ENCODE measurements around the gene SLC35B3. TPM values are rescaled to one million over a fixed set of nuclear protein-coding genes. Genes with fewer than 3 reads are reported as not detected.
"Not testable (repeated sequence)": the region's sequence is repeated elsewhere in the genome, so short reads cannot be mapped to it uniquely, and the experiment has no call there.

Gene SLC35B3
- polyA plus RNA-seq (2013, experiment 1 of 2; ENCODE audit: insufficient read length) = 29.4 TPM
- 31.3 TPM for polyA plus RNA-seq (2013, experiment 2 of 2; ENCODE audit: insufficient read length)

- peak; percentile 92 for DNase-seq
Observed at GRCh38 chr6:8435093-8435844, at the start of gene SLC35B3. Gene SLC35B3, minus strand, starts transcription at chr6:8435545.

GRCh38 chr6:8483650-8484049 lies 48.3 kb upstream of the SLC35B3 start:
- no peak for DNase-seq

DNA sequence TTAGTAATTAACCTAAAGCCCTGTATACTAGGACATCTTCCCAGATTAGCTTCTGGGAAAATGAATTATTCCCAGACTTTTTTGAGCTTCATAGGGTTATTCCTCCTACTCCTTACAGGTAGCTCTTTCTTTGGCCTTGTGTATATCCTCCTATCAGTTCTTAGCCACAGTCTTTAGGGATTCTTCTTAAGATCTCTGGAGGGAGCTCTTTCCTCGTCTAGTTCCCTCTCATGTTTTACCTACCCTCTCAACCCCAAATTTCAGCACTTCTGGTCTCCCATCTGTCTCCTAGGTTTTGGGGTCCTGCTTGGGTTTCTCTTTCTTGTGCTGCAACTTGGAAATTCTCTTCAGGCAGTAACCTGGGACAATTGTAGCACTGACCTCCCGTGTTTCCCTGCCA lies 46.4 kb upstream of the SLC35B3 start:
- no peak for DNase-seq

DNA sequence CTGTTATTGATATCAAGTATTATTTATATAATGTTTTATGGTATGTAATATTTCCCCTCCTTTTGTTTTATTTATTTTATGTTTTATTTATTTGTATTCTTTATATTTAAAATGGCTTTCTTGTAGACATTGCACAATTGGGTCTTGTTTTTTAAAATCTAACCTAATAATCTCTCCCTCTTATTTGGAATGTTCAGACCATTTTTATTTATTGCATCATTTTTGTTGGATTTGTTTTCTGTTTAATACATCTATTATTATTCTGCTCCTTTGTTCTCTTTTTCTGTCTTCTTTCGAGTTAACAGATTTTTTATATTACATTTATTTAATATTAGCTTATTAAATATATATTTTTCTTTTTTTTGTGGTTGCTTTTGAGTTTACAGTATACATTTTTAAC lies 43.1 kb upstream of the SLC35B3 start:
- DNase-seq = no peak

GRCh38 chr6:8476656-8477055 lies 41.3 kb upstream of the SLC35B3 start:
- DNase-seq = no peak

GRCh38 chr6:8468552-8469356 lies 33.4 kb upstream of the SLC35B3 start:
- no peak for DNase-seq

- no peak for DNase-seq
Observed at GRCh38 chr6:8462694-8463093, 27.3 kb upstream of the SLC35B3 start.

- DNase-seq = no peak
Observed at GRCh38 chr6:8462169-8462568, 26.8 kb upstream of the SLC35B3 start.

GRCh38 chr6:8446391-8446790 lies 11.0 kb upstream of the SLC35B3 start:
- no peak for DNase-seq

DNA sequence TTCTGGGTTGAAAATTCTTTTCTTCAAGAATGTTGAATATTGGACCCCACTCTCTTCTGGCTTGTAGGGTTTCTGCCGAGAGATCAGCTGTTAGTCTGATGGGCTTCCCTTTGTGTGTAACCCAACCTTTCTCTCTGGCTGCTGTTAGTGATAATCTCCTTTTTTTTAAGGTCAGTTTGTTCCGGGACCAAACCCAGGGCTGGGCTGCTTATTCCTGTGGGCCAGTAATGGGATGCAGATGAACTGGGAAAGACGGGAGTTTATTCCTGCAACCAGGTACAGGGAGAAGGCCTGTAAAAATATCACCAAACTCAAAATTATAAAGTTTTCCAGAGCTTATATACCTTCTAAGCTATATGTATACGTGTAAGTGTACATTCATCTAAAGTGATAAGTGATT lies 10.6 kb upstream of the SLC35B3 start:
- DNase-seq = not testable (repeated sequence)

- DNase-seq = no peak
Observed at GRCh38 chr6:8442150-8442549, 6.8 kb upstream of the SLC35B3 start.

DNA sequence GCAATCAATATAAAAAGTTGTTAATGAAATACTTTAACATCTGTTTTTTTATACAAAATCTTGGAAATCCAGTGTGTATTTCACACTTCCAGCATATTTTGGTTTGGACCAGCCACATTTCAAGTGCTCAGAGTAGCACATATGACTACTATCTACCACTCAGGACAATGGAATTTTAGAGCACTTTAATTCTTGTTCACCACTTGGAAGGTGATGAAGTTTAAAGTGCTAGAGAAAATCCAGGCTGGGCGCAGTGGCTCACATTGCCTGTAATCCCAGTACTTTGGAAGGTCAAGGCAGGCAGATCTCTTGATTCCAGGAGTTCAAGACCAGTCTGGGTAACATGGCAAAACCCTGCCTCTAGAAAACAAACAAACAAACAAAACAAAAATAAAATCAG lies 6.1 kb upstream of the SLC35B3 start:
- DNase-seq = no peak

GRCh38 chr6:8439601-8440268 lies 4.4 kb upstream of the SLC35B3 start:
- no peak for DNase-seq

DNA sequence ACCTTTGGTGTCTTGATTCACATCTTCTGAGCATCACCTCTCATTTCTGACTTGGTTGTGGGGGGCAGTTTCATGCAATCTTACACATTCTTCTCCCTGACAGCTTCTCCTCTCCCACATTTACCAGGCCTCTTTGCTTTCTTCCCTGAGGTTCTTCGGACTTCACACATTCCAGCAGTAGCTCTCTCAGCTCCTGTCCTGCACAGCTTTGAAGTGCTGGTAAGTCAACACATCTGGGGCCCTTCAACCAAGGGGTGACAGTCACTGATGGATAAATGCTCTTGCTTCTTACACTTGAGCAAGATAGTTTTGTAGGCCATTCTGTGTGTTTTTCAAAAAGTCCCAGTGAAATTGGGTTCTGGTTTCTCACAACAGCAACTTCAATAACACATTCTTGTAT lies 2.5 kb upstream of the SLC35B3 start:
- DNase-seq = no peak

DNA sequence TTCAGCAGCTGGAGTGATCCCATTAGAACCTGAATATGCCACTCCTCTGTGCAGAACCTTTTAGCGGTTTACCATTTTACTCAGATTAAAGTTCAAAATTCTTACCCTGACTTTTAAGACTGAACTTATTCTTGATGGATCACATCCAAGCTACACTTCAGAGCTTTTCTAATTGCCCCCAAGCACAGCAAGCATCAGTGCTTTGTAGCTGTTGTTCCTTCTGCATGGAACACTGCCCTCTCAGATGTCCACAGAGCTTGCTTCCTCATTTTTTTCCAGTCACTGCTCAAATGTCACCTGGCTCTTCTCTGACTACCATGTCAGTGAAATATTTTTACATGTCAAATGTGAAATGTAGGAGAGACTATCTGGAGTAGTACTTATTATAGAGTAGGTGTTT lies 1.6 kb upstream of the SLC35B3 start:
- no peak for DNase-seq

- no peak for DNase-seq
Observed at GRCh38 chr6:8435845-8436168, 462 bp upstream of the SLC35B3 start.

- DNase-seq = no peak
Observed at GRCh38 chr6:8434727-8435092, 635 bp downstream of the SLC35B3 start.

DNA sequence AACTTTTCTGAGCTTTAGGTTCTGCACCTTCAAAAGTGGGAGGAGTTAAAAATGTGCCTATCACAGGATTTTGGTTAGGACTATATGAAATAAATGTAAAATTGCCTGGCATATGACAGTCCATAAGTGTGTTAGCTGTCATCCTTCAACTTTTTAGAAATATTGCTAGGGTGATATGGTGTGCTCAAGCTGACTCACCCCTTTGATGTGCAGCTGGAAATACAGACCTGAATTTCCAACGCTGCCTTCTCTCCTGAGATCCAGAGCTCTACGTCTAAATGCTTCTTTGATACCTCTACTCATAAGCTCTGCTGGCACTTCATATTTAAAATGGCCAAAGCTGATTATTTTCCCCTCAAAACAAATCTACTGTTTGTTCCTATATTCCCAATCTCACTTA lies 2.7 kb downstream of the SLC35B3 start:
- no peak for DNase-seq

DNA sequence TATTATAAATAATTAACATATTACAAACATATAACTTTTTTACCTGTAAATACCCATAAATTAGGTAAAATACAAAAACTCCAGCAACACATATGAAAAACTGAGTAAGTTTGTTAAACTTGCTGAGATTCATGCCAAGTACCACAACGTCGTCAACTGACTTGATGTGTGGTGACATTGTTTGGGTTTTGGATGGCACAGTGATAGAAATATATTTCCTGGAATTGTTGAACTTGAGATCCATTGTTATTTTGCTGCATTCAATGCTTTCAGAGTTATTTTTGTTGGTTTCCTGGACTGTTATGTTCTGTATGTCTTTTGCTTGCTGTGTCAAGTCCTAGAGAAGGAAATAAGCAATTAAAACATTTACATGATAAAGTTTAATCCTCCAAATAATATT lies 5.5 kb downstream of the SLC35B3 start:
- DNase-seq = no peak

DNA sequence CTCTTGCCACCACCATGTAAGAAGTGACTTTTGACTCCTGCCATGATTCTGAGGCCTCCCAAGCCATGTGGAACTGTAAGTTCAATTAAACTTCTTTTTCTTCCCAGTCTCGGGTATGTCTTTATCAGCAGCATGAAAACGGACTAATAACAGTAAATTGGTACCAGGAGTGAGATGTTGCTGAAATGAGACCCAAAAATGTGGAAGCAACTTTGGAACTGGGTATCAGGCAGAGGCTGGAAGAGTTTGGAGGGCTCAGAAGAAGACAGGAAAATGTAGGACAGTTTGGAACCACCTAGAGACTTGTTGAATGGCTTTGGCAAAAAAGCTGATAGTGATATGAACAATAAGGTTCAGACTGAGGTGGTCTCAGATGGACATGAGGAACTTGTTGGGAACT lies 8.8 kb downstream of the SLC35B3 start:
- not testable (repeated sequence) for DNase-seq

DNA sequence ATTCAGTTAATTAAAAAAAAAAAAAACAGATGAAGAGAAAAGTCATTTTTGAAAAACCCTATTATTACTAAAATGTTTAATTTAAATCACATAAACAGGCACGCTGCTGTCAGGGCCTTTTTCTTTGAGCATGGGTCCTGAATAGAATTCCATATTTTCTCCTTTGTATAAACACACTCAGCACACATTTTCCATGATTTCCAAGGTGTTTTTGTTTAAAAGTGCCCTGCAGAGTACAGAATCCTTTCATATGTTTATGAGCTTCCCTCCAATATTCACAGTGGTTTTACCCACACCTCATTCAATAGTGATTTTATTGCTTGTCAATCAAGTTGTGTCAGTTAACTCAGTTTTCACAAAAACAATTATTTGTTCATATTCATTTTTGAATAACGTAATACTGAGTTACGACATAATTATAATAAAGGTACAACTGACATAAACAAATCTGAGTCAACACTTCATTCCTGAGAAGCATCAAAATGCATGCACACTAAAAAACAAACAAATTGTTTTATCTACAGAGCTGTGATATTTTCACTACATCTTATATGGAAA lies 15.2 kb downstream of the SLC35B3 start:
- no peak for DNase-seq

DNA sequence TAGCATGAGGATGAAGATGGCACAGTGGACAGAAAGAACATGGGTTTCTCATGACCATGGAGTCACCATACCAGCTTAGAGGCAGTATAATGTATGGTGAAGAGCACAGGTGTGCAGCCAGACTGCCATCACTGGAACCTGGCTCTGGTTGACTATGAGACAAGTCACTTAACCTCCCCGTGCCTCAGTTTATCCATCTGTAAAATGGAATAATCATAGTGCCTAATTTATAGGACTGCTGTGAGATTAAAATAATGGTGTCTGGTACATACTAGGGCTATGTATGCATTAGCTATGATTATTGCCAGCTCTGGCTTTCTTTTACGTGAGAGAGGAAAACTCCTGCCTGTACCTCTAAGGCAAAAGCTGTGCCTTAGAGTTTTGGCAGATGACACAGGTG lies 19.4 kb downstream of the SLC35B3 start:
- DNase-seq = no peak

DNA sequence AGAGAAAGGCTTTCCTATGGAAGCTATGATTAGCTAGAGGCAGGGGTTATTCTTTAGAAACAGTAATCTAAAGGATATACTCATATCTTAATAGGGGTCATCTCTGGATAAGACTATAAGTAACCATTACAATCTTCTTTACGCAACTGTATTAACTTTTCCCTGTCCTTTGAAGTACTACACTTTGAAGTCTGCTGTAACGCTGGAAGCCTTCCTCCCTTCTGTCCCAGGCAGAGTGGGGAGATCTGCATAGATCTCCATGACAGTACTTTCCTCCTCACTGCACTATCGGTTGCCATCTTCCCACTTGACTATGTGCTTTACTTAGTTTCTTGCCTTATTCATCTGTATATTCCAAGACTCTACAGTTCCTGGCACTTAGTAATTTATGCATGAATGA lies 20.1 kb downstream of the SLC35B3 start:
- no peak for DNase-seq

Data from fibroblast of skin of back (primary cell).